ENCODE results near the gene DHRS1.
"Not testable (repeated sequence)": the region's sequence is repeated elsewhere in the genome, so short reads cannot be mapped to it uniquely, and the experiment has no call there.

Gene DHRS1

GRCh38 chr14:24261969-24262327 lies 37.6 kb downstream of the DHRS1 start:
- no peak for FAIRE-seq

- no peak for FAIRE-seq
These were observed 38.2 kb downstream of the DHRS1 start for GRCh38 chr14:24261256-24261968.

- no peak for FAIRE-seq
These were observed 38.8 kb downstream of the DHRS1 start for GRCh38 chr14:24260780-24261157.

- FAIRE-seq: no peak
These were observed 39.4 kb downstream of the DHRS1 start for GRCh38 chr14:24260026-24260779.

- FAIRE-seq: no peak
These were observed 40.1 kb downstream of the DHRS1 start for GRCh38 chr14:24259282-24260025.

GRCh38 chr14:24258548-24259265 lies 40.9 kb downstream of the DHRS1 start:
- FAIRE-seq: no peak

- no peak for FAIRE-seq
These were observed 41.5 kb downstream of the DHRS1 start for GRCh38 chr14:24258119-24258518.

- FAIRE-seq: no peak
These were observed 42.6 kb downstream of the DHRS1 start for GRCh38 chr14:24256960-24257359.

- FAIRE-seq: no peak
These were observed 43.5 kb downstream of the DHRS1 start for GRCh38 chr14:24255931-24256711.

- no peak for FAIRE-seq
These were observed 44.1 kb downstream of the DHRS1 start for GRCh38 chr14:24255438-24255837.

- FAIRE-seq: no peak
These were observed 44.8 kb downstream of the DHRS1 start for GRCh38 chr14:24254630-24255392.

GRCh38 chr14:24253936-24254335 lies 45.6 kb downstream of the DHRS1 start:
- no peak for FAIRE-seq

- FAIRE-seq: no peak
These were observed 47.1 kb downstream of the DHRS1 start for GRCh38 chr14:24252289-24253124.

GRCh38 chr14:24251880-24252288 lies 47.7 kb downstream of the DHRS1 start:
- no peak for FAIRE-seq

- no peak for FAIRE-seq
These were observed 49.2 kb downstream of the DHRS1 start for GRCh38 chr14:24250354-24250753.

- no peak for FAIRE-seq
These were observed 50.2 kb downstream of the DHRS1 start for GRCh38 chr14:24249230-24250021.

- no peak for FAIRE-seq
These were observed 52.2 kb downstream of the DHRS1 start for GRCh38 chr14:24247422-24247821.

- no peak for FAIRE-seq
These were observed 52.8 kb downstream of the DHRS1 start for GRCh38 chr14:24246765-24247212.

GRCh38 chr14:24245350-24245749 lies 54.2 kb downstream of the DHRS1 start:
- not testable (repeated sequence) for FAIRE-seq
